Natural killer cell (primary cell): Measurements from ENCODE around the gene GC. TPM values are rescaled to one million over a fixed set of nuclear protein-coding genes. Genes with fewer than 3 reads are reported as not detected.

Experiments used
- ATAC-seq, 3 donors: fragments of 150-1000 bp in 2 of 3; fragments of 200-7000 bp in 1 of 3; cut with Tn5 transposase; 1 replicate in 1 of 3; 2 replicates in 2 of 3; pipeline ENCODE4 v1.10.0; 2021; ENCODE audit warnings: mild to moderate bottlenecking in 2 of 3, moderate library complexity in 2 of 3
- DNase-seq, 2 donors: peaks; one replicate each; pipeline versions ENCODE4 v3.0.0 to v3.0.0-alpha.2; 2013 to 2021; ENCODE audit warnings: mixed read lengths in 1 of 2
- H3K27ac ChIP-seq: one replicate; pipeline ENCODE4 v1.5.1; 2013; ENCODE audit warnings: mild to moderate bottlenecking, low read length
- H3K27me3 ChIP-seq: one replicate; pipeline ENCODE4 v1.6.1; 2013; ENCODE audit warnings: low read length; ENCODE audit not compliant: control insufficient read depth, insufficient read depth
- H3K36me3 ChIP-seq: one replicate; pipeline ENCODE4 v1.6.1; 2013; ENCODE audit warnings: low read length; ENCODE audit not compliant: control insufficient read depth, insufficient read depth
- H3K4me1 ChIP-seq: one replicate; pipeline ENCODE4 v1.6.1; 2013; ENCODE audit warnings: low read length; ENCODE audit not compliant: control insufficient read depth, insufficient read depth
- H3K4me3 ChIP-seq: one replicate; pipeline ENCODE4 v1.5.1; 2013; ENCODE audit warnings: low read length
- H3K9me3 ChIP-seq: one replicate; pipeline ENCODE4 v1.6.1; 2013; ENCODE audit warnings: low read length; ENCODE audit not compliant: control insufficient read depth, insufficient read depth
- H3K27ac Mint-ChIP-seq, 2 donors: one replicate each; pipeline ENCODE4 v1.8.0; 2022; ENCODE audit warnings: mild to moderate bottlenecking in 2 of 2, mixed read lengths in 2 of 2, moderate library complexity in 1 of 2
- H3K27me3 Mint-ChIP-seq, 2 donors: one replicate each; pipeline ENCODE4 v1.8.0; 2022; ENCODE audit warnings: low read depth in 2 of 2, mixed read lengths in 2 of 2
- H3K36me3 Mint-ChIP-seq: one replicate; pipeline ENCODE4 v1.8.0; 2022; ENCODE audit warnings: mixed read lengths
- H3K4me1 Mint-ChIP-seq, 2 donors: one replicate each; pipeline ENCODE4 v1.8.0; 2022; ENCODE audit warnings: mixed read lengths in 2 of 2
- H3K4me3 Mint-ChIP-seq: one replicate; pipeline ENCODE4 v1.8.0; 2022; ENCODE audit warnings: mild to moderate bottlenecking, moderate library complexity, mixed read lengths
- H3K9me3 Mint-ChIP-seq, 2 donors: one replicate each; pipeline ENCODE4 v1.8.0; 2022; ENCODE audit warnings: mixed read lengths in 2 of 2
- CTCF ChIP-seq: fragments of 200-600 bp; IDR thresholded peaks from one replicate; pipeline ENCODE4 v1.8.0; 2022; ENCODE audit warnings: antibody characterized with exemption
- WGBS: methylation state at CpG from one replicate; pipeline ENCODE4 v1.1.7; 2013; ENCODE audit warnings: missing lambda C conversion rate; ENCODE audit not compliant: insufficient coverage; 5-methylcytosine and 5-hydroxymethylcytosine counted together
- intact Hi-C: fragments of 100-400 bp; cut with micrococcal nuclease; formaldehyde crosslinking; loops from one replicate; pipeline ENCODE4 v1.14.2; 2022
- total RNA-seq, 4 donors: library from RNA; stranded (reverse); fragments of 120-200 nt in 1 of 4; gene quantifications; one replicate each; pipeline versions ENCODE4 v1.2.3 to v1.2.4, GENCODE V29; 2013 to 2022

The GC gene
- not detected for total RNA-seq
- total RNA-seq (2013), result not detected

- intact Hi-C loops, result no loop called here
- H3K4me1 ChIP-seq, result no peaks in the 10 kb centered on the region
- Mint-ChIP-seq H3K4me1 (no peaks in the 10 kb centered on the region), H3K27ac (no peak within 1 kb of the TSS), H3K4me3 (no peak within 1 kb of the TSS), H3K27me3 (no peaks in the 10 kb centered on the region), H3K9me3 (peaks cover 0 to 5% of the 10 kb centered on the region in 2 donors), H3K36me3 (no peaks in the 10 kb centered on the region)
- no peaks in the 10 kb centered on the region for H3K9me3 ChIP-seq
- no peak within 1 kb of the TSS for H3K27ac ChIP-seq
- ATAC-seq (no peak), DNase-seq (no peak)
- no peaks in the 10 kb centered on the region for H3K27me3 ChIP-seq
- H3K4me3 ChIP-seq, result no peak within 1 kb of the TSS
- TF ChIP-seq CTCF, result no peak
- H3K36me3 ChIP-seq, result no peaks in the 10 kb centered on the region
Measured at GRCh38 chr4:71783972-71784371, at the start of gene GC. GC (minus strand) TSS chr4:71784079; CDS start chr4:71784018, 61 bp downstream.

- Histone ChIP-seq H3K27me3 (no peaks in the 10 kb centered on the region), H3K27ac (no peak overlapping the region), H3K4me1 (no peaks in the 10 kb centered on the region), H3K9me3 (no peaks in the 10 kb centered on the region), H3K4me3 (no peak overlapping the region), H3K36me3 (no peaks in the 10 kb centered on the region)
- H3K9me3 Mint-ChIP-seq, result peaks cover 0 to 4% of the 10 kb centered on the region in 2 donors
- WGBS, result 91% methylated on average over 10 of the region's 10 CpGs
- ATAC-seq (no peak), DNase-seq (no peak)
- intact Hi-C loops, result no loop called here
- TF ChIP-seq CTCF, result no peak
- H3K27ac Mint-ChIP-seq, result no peak overlapping the region
- H3K4me1 Mint-ChIP-seq, result no peaks in the 10 kb centered on the region
- no peaks in the 10 kb centered on the region for H3K27me3 Mint-ChIP-seq
- no peak overlapping the region for H3K4me3 Mint-ChIP-seq
- H3K36me3 Mint-ChIP-seq, result peaks cover 11% of the 10 kb centered on the region
Measured at GRCh38 chr4:71833232-71833900, 49.5 kb upstream of the GC start.

- Mint-ChIP-seq H3K4me3 (no peak overlapping the region), H3K27ac (no peak overlapping the region), H3K36me3 (peaks cover 6% of the 10 kb centered on the region), H3K4me1 (no peaks in the 10 kb centered on the region), H3K9me3 (peaks cover 0 to 4% of the 10 kb centered on the region in 2 donors), H3K27me3 (no peaks in the 10 kb centered on the region)
- Histone ChIP-seq H3K4me1 (no peaks in the 10 kb centered on the region), H3K4me3 (no peak overlapping the region), H3K27ac (no peak overlapping the region), H3K9me3 (no peaks in the 10 kb centered on the region), H3K27me3 (no peaks in the 10 kb centered on the region), H3K36me3 (no peaks in the 10 kb centered on the region)
- DNase-seq, result no peak
- WGBS, result 68% methylated on average over 3 of the region's 3 CpGs
- intact Hi-C loops, result no loop called here
- TF ChIP-seq CTCF, result no peak
- ATAC-seq, result no peak
Measured at GRCh38 chr4:71832049-71832448, 48.2 kb upstream of the GC start.
